Measurements from ENCODE around the gene PLBD2.

PLBD2 gene

DNA sequence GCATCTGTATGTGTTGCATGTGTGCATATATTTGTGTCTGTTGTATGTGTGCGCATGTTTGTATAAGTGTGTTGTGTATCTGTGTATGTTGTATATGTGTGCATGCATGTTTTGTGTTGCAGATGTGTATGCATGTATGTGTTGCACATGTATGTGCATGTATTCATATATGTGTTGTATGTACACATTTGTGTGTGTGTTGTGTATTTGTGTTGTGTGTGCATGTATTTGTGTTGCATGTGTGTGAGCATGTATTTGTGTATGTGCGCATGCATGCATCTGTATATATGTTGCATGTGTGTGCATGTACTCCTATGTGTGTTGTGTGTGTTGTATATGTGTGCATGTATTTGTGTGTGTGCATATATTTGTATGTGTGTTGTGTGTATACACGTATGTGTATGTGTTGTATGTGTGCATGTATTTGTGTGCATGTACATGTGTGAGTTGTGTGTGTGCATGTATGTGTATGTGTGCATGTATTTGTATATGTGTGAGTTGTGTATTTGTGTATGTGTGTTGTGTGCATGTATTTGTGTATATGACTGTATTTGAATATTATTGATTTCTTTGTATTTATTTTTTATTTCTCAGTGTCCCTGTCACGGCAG is 40.2 kb upstream of the PLBD2 start:
- TF ChIP-seq, protein P1, sequence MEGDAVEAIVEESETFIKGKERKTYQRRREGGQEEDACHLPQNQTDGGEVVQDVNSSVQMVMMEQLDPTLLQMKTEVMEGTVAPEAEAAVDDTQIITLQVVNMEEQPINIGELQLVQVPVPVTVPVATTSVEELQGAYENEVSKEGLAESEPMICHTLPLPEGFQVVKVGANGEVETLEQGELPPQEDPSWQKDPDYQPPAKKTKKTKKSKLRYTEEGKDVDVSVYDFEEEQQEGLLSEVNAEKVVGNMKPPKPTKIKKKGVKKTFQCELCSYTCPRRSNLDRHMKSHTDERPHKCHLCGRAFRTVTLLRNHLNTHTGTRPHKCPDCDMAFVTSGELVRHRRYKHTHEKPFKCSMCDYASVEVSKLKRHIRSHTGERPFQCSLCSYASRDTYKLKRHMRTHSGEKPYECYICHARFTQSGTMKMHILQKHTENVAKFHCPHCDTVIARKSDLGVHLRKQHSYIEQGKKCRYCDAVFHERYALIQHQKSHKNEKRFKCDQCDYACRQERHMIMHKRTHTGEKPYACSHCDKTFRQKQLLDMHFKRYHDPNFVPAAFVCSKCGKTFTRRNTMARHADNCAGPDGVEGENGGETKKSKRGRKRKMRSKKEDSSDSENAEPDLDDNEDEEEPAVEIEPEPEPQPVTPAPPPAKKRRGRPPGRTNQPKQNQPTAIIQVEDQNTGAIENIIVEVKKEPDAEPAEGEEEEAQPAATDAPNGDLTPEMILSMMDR (IDR thresholded peaks at IDR 0.05; ENCODE audit: low read length, missing control alignments), result no peak
- no peak for DNase-seq (ENCODE audit: low read depth)
- no peak overlapping the region for H3K4me3 ChIP-seq (replicated peaks; ENCODE audit: low read depth, low read length)

DNA sequence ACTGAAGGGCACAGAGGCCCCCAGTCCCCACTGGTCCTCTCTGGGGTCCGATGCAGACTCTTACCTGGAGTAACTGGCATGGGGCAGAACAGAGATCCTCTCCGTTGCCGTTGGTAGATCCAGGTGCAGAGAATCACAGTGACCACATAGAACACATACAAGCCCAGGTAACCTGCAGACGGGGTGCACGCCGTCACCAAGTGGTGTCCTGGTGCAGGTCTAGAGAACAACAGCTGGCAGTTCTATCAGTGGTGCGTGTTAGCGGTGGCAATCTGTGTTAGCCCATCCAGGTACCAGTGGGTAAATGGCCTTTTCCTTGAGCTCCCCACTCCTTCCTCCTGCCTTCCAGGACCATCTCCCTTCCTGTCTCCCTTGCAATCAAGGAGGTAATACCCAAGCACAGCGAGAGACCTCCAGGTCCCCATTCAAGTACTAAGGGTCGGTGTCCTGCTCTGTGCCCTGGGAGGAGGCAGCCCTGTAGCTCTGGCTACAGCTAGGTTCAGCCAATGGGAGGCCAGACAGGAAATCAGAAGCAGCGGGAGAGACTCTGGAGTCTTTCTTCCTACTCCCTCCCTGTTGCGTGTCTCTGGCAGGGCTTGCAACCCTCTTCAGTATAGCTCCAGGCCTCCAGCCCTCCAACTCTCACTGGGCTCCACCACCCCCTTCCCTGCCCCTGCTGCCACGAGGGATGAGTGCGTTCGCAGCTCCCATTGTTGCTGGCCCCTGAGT is 39.3 kb upstream of the PLBD2 start:
- TF ChIP-seq, protein P1 (IDR thresholded peaks at IDR 0.05; ENCODE audit: low read length, missing control alignments), result no peak
- DNase-seq (ENCODE audit: low read depth), result no peak
- no peak overlapping the region for H3K4me3 ChIP-seq (replicated peaks; ENCODE audit: low read depth, low read length)

DNA sequence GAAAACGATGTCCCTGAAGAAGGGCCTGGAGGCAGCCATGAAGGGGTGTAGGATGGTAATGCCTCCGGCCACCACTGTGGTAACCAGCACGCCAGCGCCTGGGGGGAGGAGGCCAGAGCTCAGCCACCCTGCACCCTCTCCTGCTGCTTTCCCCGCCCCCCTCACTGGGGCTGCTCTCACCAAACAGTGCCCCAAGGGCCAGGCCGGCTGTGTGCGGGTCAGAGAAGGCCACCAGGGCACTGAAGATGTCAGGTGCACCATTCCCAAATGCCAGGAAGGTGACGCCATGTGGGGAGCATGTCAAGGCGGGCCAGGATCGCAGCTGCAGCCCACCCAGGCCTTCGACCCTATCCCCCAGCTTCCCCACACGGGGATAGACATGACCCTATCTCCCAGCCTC is 38.0 kb upstream of the PLBD2 start:
- DNase-seq (ENCODE audit: low read depth), result no peak
- H3K4me3 ChIP-seq (replicated peaks; ENCODE audit: low read depth, low read length), result no peak overlapping the region
- TF ChIP-seq, protein P1 (IDR thresholded peaks at IDR 0.05; ENCODE audit: low read length, missing control alignments), result no peak

DNA sequence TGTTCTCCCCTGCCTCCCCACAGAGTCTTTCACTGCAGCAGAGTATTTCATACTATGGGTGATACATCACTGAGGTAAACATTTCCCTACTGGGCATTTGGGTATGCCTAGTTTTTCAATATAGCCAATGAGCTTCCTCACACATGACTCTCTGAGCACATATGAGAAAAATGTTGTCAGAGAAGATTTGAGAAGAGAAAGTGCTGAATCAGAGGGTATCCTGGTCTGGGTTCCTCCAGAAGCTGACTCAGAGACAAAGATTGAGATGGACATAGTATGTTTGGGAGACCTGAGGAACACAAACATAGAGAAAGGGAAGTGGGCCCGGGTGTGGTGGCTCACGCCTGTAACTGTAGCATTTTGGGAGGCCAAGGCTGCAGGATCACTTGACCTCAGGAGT is 36.0 kb upstream of the PLBD2 start:
- TF ChIP-seq, protein P1 (IDR thresholded peaks at IDR 0.05; ENCODE audit: low read length, missing control alignments), result no peak
- DNase-seq (ENCODE audit: low read depth), result peak; percentile 68
- no peak overlapping the region for H3K4me3 ChIP-seq (replicated peaks; ENCODE audit: low read depth, low read length)

DNA sequence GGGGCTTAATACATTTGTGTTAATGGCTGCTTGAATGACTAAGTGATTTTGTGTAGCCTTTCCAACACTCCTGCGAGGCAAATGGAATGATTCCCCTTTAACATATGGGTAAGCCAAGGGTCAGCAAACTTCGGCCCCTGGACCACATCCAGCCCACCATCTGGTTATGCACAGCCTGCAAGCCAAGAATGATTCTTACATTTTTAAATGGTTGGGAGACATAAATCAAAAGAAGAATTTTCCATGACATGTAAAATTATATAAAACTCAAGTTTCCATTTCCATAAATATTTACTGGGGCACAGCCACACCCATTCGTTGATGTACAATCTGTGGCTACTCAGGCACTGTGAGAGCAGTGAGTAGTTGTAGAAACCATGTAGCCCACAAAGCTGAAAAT is 32.5 kb upstream of the PLBD2 start:
- TF ChIP-seq, protein P1 (IDR thresholded peaks at IDR 0.05; ENCODE audit: low read length, missing control alignments), result no peak
- peak; percentile 66 for DNase-seq (ENCODE audit: low read depth)

DNA sequence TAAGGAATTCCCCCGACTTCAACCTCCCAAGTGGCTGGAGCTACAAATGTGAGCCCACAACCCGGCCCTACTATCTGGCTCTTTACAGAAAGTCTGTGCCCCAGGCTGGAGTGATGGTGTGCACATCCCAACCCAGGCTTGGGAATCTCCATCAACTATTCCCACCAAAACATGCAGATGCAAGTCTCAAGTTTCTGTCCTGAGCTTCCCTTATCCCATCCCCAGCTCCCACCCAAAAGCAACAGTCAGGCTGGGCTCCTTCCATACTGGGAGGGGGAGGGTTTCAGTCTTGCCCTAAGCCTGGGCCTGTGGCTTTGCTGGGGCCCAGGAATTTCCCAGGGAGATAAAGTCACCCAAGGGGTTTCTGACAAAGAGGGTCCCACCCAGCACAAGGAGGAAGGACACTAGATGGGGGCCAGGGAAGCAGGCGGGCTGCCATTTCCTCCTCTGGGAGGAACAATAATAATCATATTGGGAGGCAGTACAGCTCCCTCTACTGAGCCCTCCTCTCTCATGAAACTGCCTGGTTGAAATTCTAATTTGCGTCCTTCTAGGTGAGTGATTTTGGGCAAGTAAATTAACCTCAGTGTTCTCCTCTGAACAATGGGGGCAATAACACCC is 31.5 kb upstream of the PLBD2 start:
- no peak overlapping the region for H3K4me3 ChIP-seq (replicated peaks; ENCODE audit: low read depth, low read length)
- DNase-seq (ENCODE audit: low read depth), result no peak
- TF ChIP-seq, protein P1 (IDR thresholded peaks at IDR 0.05; ENCODE audit: low read length, missing control alignments), result peak; percentile 36

More for the DNA sequence above, 32.5 kb upstream of the PLBD2 start:
- H3K4me3 ChIP-seq (replicated peaks; ENCODE audit: low read depth, low read length), result no peak overlapping the region
